GM10266 (cell line): ENCODE results near the gene PHF2.
"Not testable (repeated sequence)": the region's sequence is repeated elsewhere in the genome, so short reads cannot be mapped to it uniquely, and the experiment has no call there.

Experiments
- DNase-seq: peaks from one replicate; pipeline ENCODE4 v3.0.0; 2012; ENCODE audit errors: extremely low spot score
- CTCF ChIP-seq: IDR thresholded peaks from 2 replicates; pipeline ENCODE4 v1.5.1; 2012; ENCODE audit warnings: mild to moderate bottlenecking, low read depth; ENCODE audit not compliant: control insufficient read depth, insufficient read depth; ENCODE audit errors: missing control alignments

Gene PHF2

GRCh38 chr9:93662952-93663572, 86.7 kb downstream of the PHF2 start:
- DNase-seq: no peak
- no peak for TF ChIP-seq CTCF

GRCh38 chr9:93663877-93664548, 87.6 kb downstream of the PHF2 start:
- TF ChIP-seq CTCF: no peak
- DNase-seq: no peak

GRCh38 chr9:93664549-93665120, 88.3 kb downstream of the PHF2 start:
- TF ChIP-seq CTCF: no peak
- no peak for DNase-seq

GRCh38 chr9:93665128-93665636, 88.8 kb downstream of the PHF2 start:
- TF ChIP-seq CTCF: no peak
- DNase-seq: no peak

GRCh38 chr9:93665637-93666438, 89.5 kb downstream of the PHF2 start:
- DNase-seq: no peak
- TF ChIP-seq CTCF: no peak

- not testable (repeated sequence) for DNase-seq
Observed at GRCh38 chr9:93666439-93666784, 90.0 kb downstream of the PHF2 start.

- DNase-seq: no peak
- TF ChIP-seq CTCF: no peak
Observed at GRCh38 chr9:93667006-93667405, 90.6 kb downstream of the PHF2 start.
